Stimulated activated CD8-positive, alpha-beta memory T cell treated with anti-CD3 and anti-CD28 coated beads, Interleukin-4, amount 100 ng/mL, for 48 hours (primary cell): ENCODE results near the gene SH2D6.
A peak's percentile ranks its signal among the peaks of the same experiment; 100 is the strongest.
"Not testable (repeated sequence)": the region's sequence is repeated elsewhere in the genome, so short reads cannot be mapped to it uniquely, and the experiment has no call there.

Source experiments
- DNase-seq: peaks from one replicate; pipeline ENCODE4 v3.0.0-alpha.2; 2020

The SH2D6 gene

GRCh38 chr2:85425588-85425987 is 7.1 kb downstream of the SH2D6 start:
- no peak for DNase-seq

GRCh38 chr2:85427300-85427835 is 8.9 kb downstream of the SH2D6 start:
- no peak for DNase-seq

DNA sequence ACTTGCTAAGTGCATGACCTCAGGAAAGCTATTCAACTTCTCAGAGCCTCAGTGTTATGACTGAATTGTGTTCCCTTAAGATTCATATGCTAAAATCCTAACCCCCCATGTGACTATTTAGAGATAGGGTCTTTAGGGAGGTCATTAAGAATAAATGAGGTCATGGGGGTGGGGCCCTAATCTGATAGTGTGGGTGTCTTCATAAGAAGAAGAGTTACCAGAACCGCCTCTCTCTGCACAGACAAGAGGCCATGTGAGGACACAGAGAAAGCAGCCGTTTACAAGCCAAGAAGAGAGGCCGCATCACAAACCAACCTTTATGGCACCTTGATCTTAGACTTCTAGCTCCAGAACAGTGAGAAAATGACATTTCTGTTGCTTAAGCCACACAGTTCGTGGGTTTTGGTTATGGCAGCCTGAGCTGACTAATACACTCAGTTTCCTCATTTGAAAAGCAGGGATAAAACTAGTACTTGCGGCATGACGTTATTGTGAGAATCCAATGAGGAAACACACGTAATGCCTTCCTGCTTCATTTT is 9.9 kb downstream of the SH2D6 start:
- DNase-seq, result no peak

DNA sequence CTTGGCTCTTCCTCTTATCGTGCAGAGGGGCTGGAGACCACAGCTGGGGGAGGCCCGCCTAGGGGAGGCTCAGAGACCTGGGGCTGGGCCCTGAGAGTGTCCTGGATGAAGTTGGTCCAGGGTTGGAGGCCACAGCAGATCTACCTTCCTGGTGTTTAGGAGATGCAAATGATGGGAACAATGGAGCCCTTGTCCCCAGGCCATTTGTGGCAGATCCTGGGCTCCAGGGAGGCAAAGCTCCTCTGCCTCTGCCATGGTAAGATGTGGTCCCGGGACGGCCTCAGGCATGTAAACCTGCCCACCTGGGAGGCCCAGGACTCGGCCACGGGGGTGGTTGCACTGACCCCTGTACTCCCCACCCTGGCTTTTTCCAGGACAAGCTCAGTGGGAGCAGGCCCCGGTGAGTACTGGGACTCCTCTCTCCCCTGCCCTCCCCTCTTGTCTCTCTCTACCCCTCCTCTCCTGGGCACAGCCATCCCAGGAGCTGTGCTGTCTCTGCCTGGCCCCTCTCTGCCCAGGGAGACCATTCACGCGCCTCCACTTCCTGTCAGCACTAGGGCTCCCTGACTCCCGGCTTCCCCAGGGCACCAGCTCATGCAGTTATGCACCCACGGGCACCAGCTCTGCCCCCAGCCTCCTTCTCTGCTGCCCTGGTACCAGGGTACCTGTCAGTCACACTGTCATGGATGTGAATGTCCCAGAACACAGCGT is 10.9 kb downstream of the SH2D6 start:
- DNase-seq, result no peak

DNA sequence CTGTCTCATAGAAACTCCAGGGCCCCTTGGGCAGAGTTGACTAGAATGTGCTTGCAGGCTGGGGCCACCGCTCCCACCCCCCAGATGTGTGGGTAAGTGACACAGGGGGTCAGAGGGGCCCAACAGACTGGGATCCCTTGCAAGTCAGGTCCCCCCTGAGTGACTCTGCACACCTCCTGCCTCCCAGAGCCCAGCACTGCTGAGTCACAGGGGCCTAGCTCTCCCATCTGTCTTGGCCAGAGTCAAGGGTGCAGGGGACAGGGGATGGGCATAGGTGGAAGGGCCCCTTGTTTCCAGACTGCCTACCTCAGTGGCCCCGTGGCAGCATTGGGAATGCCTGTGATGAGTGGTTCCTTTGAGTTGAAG is 11.4 kb downstream of the SH2D6 start:
- no peak for DNase-seq

DNA sequence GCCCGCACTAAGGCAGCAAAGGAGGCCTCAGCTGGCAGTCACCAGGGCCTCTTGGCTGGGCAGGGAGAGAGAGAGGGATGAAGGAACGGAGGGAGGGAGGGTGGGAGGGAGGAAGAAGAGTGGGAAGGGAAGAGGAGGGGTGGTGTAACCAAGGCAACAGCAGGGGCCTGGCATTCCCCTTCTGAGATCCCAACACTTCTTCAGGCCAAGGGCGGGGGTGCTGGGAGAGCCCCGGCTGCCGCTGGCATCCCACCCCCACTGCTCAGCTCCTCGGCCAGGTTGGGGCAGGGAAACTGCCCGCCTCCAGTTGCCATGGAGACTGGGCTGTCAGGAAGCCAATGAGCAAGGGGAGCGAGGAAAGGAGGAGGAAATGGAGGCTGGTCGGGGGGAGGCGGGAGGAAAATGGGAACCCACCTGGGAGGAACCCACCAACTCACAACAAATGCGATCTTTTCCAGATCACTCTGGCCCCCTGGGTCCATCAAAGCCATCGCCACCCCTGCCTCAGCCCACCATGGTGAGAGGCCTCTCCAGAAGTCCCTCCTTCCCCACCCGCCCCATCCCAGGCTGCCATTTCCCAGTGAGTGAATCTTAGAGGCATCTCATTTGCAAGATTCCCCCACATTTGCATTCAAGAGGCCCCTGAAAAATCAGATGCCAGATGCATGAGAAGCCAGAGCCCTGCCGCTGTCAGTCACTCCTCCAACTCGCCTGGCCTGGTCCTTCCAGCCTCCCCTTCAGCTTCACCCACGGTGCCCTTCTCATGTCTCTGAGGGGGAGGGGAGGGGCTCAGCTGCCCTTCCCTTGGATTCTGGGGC is 12.4 kb downstream of the SH2D6 start:
- DNase-seq, result no peak

GRCh38 chr2:85431570-85432205 is 13.2 kb downstream of the SH2D6 start:
- DNase-seq, result no peak

DNA sequence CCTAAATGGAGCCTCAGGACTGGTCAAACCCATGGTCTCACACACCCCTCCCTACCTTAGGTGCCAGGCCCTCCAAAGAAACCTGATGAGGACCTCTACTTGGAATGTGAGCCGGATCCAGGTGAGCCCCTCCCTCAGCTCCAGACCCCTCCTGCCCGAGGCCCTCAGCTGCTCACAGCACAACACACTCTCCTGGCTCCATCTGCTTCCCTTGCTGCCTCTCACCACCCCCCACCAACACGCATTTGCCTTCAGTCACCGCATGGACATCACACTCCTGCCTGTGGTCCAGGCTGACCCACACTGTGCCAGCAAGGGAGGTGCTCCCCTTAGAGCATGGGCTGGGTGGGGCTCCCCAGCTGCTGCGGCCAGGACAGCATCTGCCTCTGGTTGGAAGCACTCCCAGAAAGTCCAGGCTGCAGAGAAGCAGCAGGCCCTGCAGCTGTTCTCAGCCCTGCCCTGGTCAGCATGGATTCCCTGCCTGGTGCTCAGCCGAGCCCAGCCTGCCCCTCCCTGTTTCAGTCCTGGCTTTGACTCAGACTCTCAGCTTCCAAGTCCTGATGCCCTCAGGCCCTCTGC is 15.1 kb downstream of the SH2D6 start:
- no peak for DNase-seq

- DNase-seq, result no peak
Measured at GRCh38 chr2:85434696-85435095, 16.2 kb downstream of the SH2D6 start.

GRCh38 chr2:85435220-85435958 is 16.9 kb downstream of the SH2D6 start:
- DNase-seq, result no peak

DNA sequence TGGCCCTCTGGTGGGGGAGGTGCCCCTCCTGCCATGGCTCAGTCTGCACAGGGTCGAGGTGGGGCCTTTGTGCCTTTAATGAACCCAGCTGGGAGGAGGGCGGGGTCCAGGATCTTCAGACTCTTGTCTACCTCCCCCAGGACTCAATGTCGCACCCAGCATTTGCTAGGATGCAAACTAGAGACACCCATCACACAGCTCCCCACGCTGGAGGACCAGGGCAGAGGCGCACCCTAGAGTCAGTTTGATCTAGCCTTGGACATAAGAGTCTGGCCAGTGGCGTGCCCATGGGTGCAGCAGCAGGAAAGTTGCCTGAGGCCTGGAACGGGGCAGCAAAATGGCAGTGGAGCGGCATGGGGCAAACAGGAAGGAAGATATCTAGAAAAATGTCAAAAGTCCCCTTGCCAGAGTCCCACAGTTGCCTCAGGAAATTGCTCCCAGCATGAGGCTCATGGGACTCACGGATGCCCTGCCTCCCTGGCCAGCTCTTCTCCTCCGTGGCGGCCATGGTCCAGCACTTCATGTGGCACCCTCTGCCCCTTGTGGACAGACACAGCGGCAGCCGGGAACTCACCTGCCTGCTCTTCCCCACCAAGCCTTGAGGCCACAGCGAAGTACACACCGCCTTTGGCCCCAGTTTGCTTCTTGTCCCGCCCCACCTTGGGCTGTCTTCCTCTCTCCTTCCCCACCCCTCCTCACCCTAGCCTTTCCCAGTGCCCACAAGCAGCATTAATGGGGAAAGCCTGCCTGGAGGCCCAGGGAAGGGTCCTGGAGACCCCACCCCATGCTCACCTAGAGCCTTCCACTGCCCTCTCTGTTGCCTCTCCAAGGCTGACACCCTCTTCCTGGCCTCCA is 17.7 kb downstream of the SH2D6 start:
- no peak for DNase-seq

DNA sequence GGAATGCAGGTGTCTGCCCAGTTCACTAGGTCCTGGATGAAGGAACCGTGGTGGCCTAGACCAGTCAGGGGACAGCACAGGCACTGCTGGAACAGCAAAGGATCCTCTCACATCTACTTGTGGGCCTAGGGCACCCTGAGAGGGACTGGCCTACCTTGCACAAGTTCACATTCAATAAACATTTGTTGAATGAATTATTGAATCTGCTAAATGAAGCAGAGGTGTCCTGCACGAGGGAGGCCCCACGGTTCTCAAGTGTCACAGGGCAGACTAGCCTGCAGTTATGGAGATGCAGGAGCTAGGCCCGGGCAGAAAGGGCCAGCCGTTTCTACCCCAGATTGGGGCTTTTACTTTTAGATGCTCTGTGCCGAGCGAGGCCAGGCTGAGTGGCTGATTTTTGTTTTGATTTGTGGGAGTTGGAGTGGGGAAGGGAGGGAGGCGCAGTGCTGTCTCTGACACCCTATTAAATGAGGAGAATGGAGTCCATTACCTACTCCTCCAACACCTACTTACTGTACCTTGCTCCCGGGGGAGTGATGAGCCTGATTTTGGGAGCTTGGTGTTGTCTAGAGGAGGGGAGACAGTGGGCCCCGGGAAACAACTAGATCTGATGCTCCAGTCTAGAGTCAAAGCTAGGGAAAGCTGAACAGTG is 18.4 kb downstream of the SH2D6 start:
- DNase-seq, result no peak

- peak; percentile 80 for DNase-seq
Measured at GRCh38 chr2:85437488-85438200, 19.1 kb downstream of the SH2D6 start.

DNA sequence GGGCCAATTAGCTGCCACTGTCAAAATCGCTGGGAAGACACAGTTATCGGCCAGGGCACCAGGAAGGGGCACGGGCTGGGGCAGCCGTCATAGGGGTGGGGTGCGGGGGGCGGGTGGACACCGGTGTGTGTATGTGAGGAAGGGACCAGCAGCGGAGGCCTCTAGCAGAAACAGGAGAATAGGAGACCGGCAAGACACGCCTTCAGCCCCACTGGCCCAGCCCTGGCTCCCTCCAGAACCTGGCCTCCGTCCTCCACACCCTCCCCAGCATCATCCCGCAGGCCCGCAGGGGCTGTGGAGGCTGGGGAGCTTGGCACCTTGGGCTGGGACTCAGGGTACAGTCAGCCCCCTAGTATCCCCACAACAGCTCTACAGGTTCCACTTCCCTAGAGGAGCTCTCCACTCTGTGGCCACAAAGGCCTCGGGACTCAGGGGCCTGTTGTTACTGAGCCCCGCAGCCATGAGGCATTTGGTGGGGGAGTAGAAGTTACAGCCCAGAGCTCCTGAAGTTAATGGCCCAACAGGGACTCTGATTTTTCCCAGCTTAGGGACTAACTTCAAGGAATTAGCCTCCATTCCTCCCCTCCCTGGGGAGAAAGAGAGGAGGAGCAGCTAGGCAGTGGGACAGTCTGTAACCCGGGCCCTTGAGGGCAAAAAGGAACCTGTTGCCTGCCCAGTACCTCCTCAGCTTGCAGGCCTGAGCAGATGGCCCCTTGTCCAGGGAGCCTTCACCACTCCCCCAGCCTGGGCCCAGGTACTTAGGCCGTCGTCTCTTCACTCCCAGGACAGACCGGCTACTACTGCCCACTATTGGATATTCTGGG is 19.9 kb downstream of the SH2D6 start:
- DNase-seq, result no peak

- DNase-seq, result no peak
Measured at GRCh38 chr2:85439025-85439472, 20.5 kb downstream of the SH2D6 start.

DNA sequence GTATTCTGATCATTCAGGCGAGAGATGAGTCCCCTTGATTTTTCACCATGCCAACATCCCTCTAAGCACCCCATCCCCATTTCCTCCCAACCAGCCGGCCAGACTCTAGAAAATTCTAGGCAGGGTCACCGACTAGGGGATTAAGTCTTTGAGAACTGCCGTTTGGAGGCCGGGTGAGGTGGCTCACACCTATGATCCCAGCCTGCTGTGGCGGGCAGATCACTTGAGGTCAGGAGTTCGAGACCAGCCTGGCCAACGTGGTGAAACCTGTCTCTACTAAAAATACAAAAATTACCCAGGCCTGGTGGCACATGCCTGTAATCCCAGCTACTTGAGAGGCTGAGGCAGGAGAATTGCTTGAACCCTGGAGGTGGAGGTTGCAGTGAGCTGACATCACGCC is 21.1 kb downstream of the SH2D6 start:
- not testable (repeated sequence) for DNase-seq

DNA sequence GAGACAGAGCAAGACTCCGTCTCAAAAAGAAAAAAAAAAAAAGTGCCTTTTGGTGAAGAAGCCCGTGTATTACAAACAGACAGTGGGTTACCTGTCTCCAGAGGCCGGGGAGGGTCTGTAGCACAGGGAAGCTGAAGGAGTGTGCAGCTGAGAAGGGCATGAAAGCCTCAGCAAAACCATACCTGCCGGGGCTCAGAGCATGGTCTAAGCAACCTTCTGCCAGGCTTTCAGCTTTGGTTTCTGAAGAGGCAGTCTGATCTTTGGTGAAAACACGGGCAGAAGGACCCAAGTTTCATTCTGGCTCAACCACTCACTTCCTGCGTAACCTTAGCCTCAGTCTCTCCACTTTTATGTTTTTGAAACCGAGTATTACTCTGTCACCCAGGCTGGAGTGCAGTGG is 21.5 kb downstream of the SH2D6 start:
- DNase-seq, result peak; percentile 43

GRCh38 chr2:85440729-85441128 is 22.2 kb downstream of the SH2D6 start:
- no peak for DNase-seq

DNA sequence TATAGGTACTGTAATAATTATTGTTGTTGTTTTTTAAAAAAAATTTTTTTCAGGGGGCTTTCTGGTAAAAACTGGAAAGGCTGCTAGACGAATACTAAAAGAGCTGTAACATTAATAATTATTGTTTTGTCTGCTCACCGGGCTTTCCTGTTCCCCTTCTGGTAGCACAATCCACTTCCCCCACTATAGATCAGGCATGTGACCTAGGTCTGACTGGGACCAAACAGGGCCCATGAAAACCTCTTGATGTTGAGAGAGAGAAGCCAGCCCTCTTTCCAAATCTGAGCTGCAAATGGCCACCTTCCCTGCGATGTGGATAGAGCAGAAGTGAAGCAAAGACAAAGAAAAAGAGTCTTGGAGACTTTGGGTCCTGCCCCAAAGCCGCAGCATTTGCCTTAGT is 23.4 kb downstream of the SH2D6 start:
- no peak for DNase-seq
